PFSK-1 (cell line): ENCODE measurements around the gene PRKAG2.

ENCODE experiments used
- FOXP2 ChIP-seq: optimal IDR thresholded peaks from 2 replicates; pipeline ENCODE3; 2011; ENCODE audit warnings: borderline replicate concordance, control low read depth, inconsistent platforms; ENCODE audit not compliant: insufficient read depth; ENCODE audit errors: extremely low read length, extremely low read depth
- POLR2AphosphoS5 ChIP-seq: IDR thresholded peaks from 2 replicates; pipeline ENCODE4 v1.6.1; 2012; ENCODE audit warnings: low read depth, mild to moderate bottlenecking, control low read depth, low read length, moderate library complexity
- REST ChIP-seq, 2 experiments: IDR thresholded peaks; 2 replicates each; pipeline versions ENCODE4 v1.6.1 to v1.8.0; 2011 to 2012; ENCODE audit warnings: low read depth in 2 of 2, low read length in 2 of 2, control low read depth in 1 of 2, inconsistent platforms in 1 of 2, mild to moderate bottlenecking in 1 of 2, moderate library complexity in 1 of 2; ENCODE audit not compliant: insufficient read depth in 1 of 2
- SIN3A ChIP-seq: IDR thresholded peaks from 2 replicates; pipeline ENCODE4 v1.6.1; 2012; ENCODE audit warnings: mild to moderate bottlenecking, low read length, moderate library complexity, borderline replicate concordance; ENCODE audit not compliant: insufficient read depth
- TAF1 ChIP-seq: IDR thresholded peaks from 2 replicates; pipeline ENCODE4 v1.6.1; 2012; ENCODE audit warnings: low read length, control low read depth, borderline replicate concordance; ENCODE audit not compliant: insufficient read depth

PRKAG2 gene

GRCh38 chr7:151891753-151892152 is 14.8 kb upstream of the PRKAG2 start:
- TF ChIP-seq SIN3A: no peak
- no peak for TF ChIP-seq POLR2AphosphoS5

DNA sequence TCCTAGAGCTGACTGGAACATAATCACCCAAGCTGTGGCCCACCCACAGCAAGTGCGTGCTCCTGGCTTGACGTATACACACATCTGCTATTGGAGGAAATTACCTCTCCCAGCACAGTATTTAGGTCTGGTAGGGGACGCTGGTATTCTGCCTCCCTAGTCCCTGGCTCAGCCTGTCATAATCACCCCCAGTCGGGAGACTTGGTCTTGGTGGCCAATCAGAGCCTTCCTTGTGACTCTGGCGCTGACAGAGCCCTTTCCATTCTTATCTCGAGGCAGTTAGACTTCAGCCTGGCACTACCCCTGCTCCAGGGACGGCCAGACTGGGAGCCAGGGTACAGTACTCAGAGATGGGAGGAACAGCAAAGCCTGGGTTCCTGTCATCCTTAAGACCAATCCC is 14.3 kb upstream of the PRKAG2 start:
- TF ChIP-seq REST (IDR thresholded peaks at IDR 0.05; ENCODE audit: insufficient read depth in 1 of 2, low read depth in 2 of 2, low read length in 2 of 2) (no peak), SIN3A (no peak), POLR2AphosphoS5 (no peak), FOXP2 (no peak), TAF1 (no peak)

DNA sequence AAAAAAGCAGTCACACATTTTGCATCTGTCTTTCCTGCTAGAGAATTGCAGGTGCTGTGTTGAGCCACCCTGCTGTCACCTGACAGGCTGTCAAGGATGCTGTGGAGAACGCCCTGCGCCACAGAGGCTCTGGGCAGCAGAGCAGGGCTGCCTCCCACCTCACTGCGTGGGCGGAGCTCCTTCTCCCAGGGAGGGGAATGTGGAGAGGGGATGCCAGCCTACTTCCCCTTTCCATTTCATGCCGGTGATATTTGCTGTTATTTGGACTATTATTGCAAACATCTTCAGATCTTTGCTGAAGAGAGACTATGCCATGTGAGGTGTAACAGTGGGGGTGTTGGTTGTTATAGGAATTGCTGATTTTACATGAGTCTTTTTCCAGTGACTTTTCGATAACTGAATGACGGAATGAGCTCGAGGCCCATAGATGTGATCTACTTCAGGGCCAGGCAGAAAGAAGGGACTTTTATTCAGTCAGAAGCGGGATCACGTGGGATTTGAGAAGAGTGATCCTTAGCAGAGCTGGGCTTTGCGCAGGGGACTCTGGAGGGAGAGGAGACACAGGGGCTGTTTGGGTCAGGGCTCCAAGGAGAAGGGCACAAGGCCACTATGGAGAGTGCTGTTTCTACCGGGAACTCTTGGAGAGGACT is 13.6 kb upstream of the PRKAG2 start:
- no peak for TF ChIP-seq SIN3A
- no peak for TF ChIP-seq TAF1
- TF ChIP-seq REST (IDR thresholded peaks at IDR 0.05; ENCODE audit: insufficient read depth in 1 of 2, low read depth in 2 of 2, low read length in 2 of 2): no peak
- TF ChIP-seq POLR2AphosphoS5: no peak
- no peak for TF ChIP-seq FOXP2

DNA sequence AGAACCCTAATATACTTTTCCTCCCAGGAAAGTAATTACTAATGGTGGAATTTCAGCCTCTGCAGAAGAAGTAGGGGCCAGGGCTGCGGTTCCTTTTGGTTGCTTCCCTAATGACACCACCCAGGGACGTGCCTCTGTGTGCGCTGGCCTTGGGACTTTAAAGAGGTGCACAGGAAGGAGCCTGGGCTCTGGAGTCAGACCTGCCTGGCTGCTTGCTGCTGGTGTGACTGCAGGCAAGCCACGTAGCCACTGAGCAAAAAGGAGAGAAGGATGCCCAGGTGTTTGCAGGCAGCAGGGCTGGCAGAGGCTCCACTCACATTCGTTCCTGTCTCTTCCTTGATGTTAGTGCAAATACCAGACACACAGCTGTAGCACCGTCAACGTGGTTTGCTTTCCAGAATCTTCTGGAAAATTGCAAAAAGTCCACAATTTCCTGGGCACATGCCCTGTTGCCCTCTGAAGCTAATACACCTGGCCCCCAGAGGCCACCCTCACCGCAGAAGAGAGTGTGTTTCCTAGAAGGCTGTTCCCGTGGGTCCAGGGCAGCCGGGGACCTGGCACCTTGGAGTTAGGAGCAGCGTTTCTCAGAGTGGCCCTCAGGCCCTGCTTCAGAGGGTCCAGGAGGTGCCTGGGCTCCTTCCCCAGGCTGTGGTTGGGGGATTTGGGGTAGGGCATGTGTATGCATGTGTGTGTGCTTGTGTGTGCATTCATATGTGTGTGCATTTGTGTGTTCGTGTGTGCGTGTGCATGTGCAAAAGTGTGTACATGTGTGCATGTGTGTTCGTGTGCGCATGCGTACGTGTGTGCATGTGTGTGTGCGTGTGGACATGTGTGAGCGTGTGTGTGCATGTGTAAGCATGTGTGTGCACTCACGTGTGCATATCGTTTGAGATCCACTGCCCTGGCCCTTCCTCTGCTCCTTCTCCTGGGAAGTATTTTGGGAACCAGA is 12.8 kb upstream of the PRKAG2 start:
- TF ChIP-seq POLR2AphosphoS5 (no peak), FOXP2 (no peak), REST (IDR thresholded peaks at IDR 0.05; ENCODE audit: insufficient read depth in 1 of 2, low read depth in 2 of 2, low read length in 2 of 2) (no peak), TAF1 (no peak), SIN3A (no peak)

- TF ChIP-seq FOXP2 (no peak), REST (IDR thresholded peaks at IDR 0.05; ENCODE audit: insufficient read depth in 1 of 2, low read depth in 2 of 2, low read length in 2 of 2) (no peak), SIN3A (no peak), POLR2AphosphoS5 (no peak), TAF1 (no peak)
These were observed 11.5 kb upstream of the PRKAG2 start for GRCh38 chr7:151888079-151889067.
